ENCODE measurements around the gene RHCE.
"Not testable (repeated sequence)": the region's sequence is repeated elsewhere in the genome, so short reads cannot be mapped to it uniquely, and the experiment has no call there.

Gene RHCE

DNA sequence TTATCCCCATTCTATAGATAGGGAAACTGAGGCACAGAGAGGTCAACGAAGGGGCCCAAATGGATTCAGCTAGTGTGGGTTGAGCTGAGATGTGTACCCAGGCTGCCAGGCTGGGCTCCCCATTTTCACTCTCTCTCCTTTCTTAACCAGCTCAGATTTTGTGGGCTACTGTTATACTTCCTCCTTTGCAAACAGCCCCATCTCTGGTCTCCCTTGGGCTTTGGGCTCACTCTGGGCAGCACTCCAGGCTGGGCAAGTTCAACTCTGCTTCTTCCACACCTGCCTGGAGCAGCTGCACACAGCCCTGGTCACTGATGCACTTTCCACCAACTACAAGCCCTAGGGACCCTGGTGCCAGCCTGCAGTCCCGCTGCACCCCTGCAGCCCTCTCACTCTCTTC lies 22.5 kb downstream of the RHCE start:
- DNase-seq (ENCODE audit: low read depth in 2 of 2), result not testable (repeated sequence)

DNA sequence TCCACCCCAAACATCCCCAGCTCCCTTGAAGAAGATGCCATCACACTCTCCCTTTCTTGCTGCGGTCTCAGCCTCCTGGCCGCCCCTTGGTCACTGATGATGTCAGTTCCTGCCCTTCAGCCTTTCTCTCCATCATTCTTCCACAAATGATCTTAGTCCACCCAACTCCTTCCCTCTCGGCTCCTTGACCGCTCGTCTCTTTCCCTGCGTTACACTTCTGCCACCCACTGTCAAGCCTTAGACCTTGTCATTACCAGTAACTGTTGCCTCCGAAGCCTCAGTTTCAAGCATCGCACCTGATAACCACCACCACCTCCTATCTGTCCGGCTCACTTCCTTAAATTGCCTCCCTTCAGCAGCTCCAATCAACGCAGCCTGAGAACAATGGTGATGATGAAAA lies 23.1 kb downstream of the RHCE start:
- DNase-seq (ENCODE audit: low read depth in 2 of 2), result not testable (repeated sequence)

- DNase-seq (ENCODE audit: low read depth in 2 of 2), result no peak
Observed at GRCh38 chr1:25392841-25393240, 27.8 kb downstream of the RHCE start.

- not testable (repeated sequence) for DNase-seq (ENCODE audit: low read depth in 2 of 2)
Observed at GRCh38 chr1:25389721-25390120, 30.9 kb downstream of the RHCE start.

- DNase-seq (ENCODE audit: low read depth in 2 of 2), result not testable (repeated sequence)
Observed at GRCh38 chr1:25388691-25389090, 31.9 kb downstream of the RHCE start.

DNA sequence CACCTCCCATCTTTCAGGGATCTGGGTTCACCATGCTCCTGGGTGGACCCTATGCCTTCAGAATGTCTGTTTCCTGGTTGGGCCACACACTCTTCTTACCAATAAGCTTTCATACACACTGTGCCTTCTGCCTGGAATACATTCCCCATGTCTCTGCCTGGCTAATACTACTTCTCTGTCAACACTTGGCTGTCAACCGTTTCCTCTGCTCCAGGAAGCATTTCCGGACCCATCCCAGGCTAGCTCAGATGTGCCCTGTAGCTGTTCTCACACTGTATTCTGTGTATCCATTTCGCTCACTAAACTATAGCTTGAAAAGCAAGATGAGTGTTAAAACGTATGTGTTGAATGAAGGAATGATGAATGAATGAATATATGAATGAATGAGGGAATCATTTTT lies 33.5 kb downstream of the RHCE start:
- not testable (repeated sequence) for DNase-seq (ENCODE audit: low read depth in 2 of 2)

- not testable (repeated sequence) for DNase-seq (ENCODE audit: low read depth in 2 of 2)
Observed at GRCh38 chr1:25383875-25384274, 36.8 kb downstream of the RHCE start.

GRCh38 chr1:25383090-25383489 lies 37.5 kb downstream of the RHCE start:
- DNase-seq (ENCODE audit: low read depth in 2 of 2), result not testable (repeated sequence)

GRCh38 chr1:25382543-25382942 lies 38.1 kb downstream of the RHCE start:
- not testable (repeated sequence) for DNase-seq (ENCODE audit: low read depth in 2 of 2)

GRCh38 chr1:25378367-25378766 lies 42.3 kb downstream of the RHCE start:
- DNase-seq (ENCODE audit: low read depth in 2 of 2), result not testable (repeated sequence)

GRCh38 chr1:25371757-25372156 lies 48.9 kb downstream of the RHCE start:
- DNase-seq (ENCODE audit: low read depth in 2 of 2), result not testable (repeated sequence)

GRCh38 chr1:25369691-25370271 lies 50.8 kb downstream of the RHCE start:
- not testable (repeated sequence) for DNase-seq (ENCODE audit: low read depth in 2 of 2)

DNA sequence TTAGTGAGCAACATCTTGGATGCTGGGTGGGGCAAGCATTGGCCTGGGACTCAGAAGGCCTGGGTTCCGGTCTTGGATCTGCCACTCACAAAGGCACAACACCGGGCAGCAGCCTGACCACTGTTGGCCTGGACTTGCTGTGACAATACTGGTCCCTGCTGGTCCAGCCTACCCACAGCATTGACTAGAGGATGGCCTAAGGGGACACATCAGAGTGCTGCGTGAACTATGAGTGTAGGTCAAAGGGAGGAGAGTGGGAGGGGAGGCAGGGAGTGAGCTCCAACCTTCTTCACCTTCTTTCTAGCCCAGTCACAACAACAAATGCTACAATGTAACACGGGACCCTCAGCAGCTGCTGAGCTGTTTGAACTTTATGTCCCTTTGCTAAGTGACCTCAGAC lies 51.4 kb downstream of the RHCE start:
- DNase-seq (ENCODE audit: low read depth in 2 of 2), result no peak

GRCh38 chr1:25362634-25363559 lies 57.7 kb downstream of the RHCE start:
- not testable (repeated sequence) for DNase-seq (ENCODE audit: low read depth in 2 of 2)

DNA sequence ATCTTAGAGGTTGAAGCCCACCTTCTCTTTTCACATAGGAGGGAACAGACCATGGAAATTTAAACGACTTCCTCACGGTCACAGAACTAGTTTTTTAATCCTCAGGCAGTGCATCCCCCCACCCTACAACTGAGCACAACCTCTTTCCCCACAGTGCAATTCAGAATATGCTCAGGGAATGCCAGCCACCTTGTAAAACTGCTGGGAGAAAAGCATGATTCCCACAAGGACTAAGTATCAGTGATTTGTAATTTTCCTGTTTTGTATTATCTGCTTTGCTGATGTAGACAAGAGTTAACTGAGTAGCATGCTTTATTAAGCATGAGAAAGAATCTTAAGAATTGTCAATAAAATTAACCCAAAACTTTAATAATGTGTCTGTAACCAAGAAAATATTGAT lies 58.7 kb downstream of the RHCE start:
- DNase-seq (ENCODE audit: low read depth in 2 of 2), result no peak

DNA sequence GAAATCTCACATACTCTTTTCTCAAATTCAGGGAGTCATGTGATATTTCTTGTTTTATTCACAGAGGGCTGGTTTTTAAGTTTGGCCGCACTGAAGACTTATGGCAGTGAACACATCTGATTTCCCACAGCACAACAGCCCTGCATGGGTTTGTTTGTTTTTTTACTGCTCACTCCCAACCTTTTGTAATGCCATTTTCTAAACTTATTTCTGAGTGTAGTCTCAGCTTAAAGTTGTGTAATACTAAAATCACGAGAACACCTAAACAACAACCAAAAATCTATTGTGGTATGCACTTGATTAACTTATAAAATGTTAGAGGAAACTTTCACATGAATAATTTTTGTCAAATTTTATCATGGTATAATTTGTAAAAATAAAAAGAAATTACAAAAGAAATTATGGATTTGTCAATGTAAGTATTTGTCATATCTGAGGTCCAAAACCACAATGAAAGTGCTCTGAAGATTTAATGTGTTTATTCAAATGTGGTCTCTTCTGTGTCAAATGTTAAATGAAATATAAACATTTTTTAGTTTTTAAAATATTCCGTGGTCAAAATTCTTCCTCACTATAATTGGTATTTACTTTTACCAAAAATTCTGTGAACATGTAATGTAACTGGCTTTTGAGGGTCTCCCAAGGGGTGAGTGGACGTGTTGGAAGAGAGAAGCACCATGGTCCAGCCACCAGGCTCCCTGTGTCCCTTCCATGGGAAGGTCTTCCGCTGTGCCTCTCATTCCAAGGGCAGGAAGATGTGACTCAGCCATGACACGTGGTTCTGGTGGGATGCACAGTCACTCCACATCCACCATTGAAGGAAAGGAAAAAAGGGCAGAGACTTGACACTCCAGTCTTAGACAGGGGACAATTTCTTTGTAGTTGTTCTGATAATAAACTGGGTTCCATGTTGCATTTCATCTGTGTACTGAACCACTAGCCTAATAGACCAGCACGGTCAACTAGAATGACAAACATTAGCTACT lies 59.7 kb downstream of the RHCE start:
- DNase-seq (ENCODE audit: low read depth in 2 of 2), result no peak

- no peak for DNase-seq (ENCODE audit: low read depth in 2 of 2)
Observed at GRCh38 chr1:25356848-25357247, 63.8 kb downstream of the RHCE start.

DNA sequence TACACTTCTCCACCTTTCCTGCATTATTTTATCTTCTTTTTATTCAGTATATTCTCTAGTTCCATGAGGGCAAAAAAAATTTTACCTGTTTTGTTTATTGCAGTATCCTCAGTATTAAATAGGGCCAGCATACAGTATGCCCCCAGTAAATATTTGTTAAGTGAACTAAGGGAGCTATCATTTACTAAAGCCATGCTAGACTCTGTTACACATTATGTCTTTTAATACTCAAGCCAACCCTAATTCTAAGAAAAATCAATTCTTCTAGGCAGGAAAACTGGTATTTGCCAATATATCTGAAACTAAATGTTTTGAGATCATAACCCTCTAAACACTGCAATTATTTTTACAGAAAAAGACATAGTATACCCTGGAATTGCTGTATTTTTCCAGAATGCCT lies 64.2 kb downstream of the RHCE start:
- DNase-seq (ENCODE audit: low read depth in 2 of 2), result no peak

DNA sequence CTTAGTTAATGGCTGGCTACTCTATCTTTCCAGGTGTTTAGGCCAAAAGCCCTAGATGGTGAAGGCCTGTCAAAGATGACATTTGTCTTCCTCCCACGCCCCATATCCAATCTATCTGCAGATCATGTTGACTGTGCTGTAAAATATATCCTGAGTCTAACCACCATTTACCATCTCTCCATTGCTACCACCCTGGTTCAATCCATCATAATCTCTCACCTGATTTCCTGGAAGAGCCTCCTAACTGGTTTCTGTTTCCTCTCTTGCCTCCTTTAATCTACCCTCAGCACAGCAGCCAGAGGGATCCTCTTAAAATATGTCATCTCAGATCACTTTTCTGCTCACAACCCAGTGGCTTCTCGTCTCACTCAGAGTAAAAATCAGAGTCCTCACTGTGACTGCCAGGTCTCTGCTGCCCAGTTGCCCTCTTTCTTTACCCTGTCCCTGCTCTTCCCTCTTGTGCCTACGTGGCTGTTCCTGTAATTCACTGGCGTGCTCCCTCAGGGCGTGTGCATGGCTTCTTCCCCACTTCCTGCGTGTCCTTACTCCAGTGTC lies 64.7 kb downstream of the RHCE start:
- DNase-seq (ENCODE audit: low read depth in 2 of 2), result no peak

DNA sequence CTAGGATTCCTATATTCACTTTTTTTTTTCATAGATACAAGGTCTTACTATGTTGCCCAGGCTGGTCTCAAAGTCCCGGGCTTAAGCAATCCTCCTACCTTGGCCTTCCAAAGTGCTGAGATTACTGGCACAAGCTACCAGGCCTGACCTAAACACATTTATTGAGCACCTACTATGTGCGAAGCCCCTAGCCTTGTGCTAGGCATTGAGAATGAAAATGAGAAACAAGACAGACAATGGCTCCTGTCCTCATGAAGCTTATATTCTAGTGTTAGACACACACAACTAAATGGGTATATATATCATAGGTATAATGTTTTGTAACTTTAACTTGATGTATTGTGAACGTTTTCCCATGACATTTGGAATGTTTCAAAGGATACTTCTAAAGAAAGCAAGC lies 71.0 kb downstream of the RHCE start:
- DNase-seq (ENCODE audit: low read depth in 2 of 2), result no peak

DNA sequence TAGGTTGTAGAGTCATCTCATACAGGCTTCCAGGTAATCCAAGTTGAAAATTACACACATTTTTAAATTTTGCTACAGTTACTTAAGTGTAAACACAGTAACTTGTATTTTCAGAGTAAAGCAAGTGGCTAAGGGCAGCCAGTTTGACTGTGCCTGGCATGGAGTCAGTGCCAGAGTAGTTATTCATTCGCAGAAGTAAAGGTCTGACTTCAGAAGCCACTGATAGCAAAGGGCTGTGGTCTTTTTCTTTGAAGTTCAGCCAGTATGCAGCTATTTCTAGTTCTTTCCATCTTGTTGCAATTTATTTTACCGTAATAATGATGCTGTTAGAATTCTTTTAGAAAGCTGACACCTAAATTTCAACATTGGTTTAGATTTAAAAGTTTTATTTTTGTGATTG lies 73.1 kb downstream of the RHCE start:
- DNase-seq (ENCODE audit: low read depth in 2 of 2), result no peak

DNA sequence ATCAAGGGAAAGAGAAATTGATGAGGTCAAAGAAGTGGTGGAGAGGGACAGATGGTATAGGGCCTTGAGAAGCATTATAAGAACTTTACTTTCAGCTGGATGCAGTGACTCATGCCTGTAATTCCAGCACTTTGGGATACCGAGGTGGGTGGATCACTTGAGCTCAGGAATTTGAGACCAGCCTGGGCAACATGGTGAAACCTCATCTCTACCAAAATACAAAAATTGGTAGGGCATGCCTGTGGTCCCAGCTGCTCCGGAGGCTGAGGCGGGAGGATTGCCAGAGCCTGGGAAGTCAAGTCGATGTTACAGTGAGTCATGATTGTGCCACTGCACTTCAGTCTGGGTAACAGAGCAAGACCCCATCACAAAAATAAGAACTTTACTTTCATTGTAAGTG lies 76.8 kb downstream of the RHCE start:
- no peak for DNase-seq (ENCODE audit: low read depth in 2 of 2)

All from stimulated activated CD4-positive, alpha-beta T cell treated with anti-CD3 and anti-CD28 coated beads, Interleukin-1b, Interleukin-23, amount 100 ng/mL, for 4 hours (primary cell).